ENCODE results near the gene GALNT9.
"Not testable (repeated sequence)": the region's sequence is repeated elsewhere in the genome, so short reads cannot be mapped to it uniquely, and the experiment has no call there.

Gene GALNT9

GRCh38 chr12:132329036-132329719 lies at the start of gene GALNT9:
Gene GALNT9 (minus strand): TSS chr12:132329589. CDS start chr12:132329203, 386 bp downstream.
- DNase-seq = no peak

- DNase-seq = not testable (repeated sequence)
Observed at GRCh38 chr12:132379057-132379456, 49.7 kb upstream of the GALNT9 start.

- DNase-seq = no peak
Observed at GRCh38 chr12:132377147-132377546, 47.8 kb upstream of the GALNT9 start.

- no peak for DNase-seq
Observed at GRCh38 chr12:132376464-132376830, 47.1 kb upstream of the GALNT9 start.

GRCh38 chr12:132375747-132376463 lies 46.5 kb upstream of the GALNT9 start:
- no peak for DNase-seq

GRCh38 chr12:132374612-132375445 lies 45.4 kb upstream of the GALNT9 start:
- DNase-seq = no peak

GRCh38 chr12:132373901-132374611 lies 44.7 kb upstream of the GALNT9 start:
- no peak for DNase-seq

- no peak for DNase-seq
Observed at GRCh38 chr12:132367852-132368251, 38.5 kb upstream of the GALNT9 start.

GRCh38 chr12:132367071-132367851 lies 37.9 kb upstream of the GALNT9 start:
- DNase-seq = no peak

- DNase-seq = no peak
Observed at GRCh38 chr12:132366341-132366861, 37.0 kb upstream of the GALNT9 start.

GRCh38 chr12:132365226-132365625 lies 35.8 kb upstream of the GALNT9 start:
- DNase-seq = no peak

GRCh38 chr12:132364348-132364902 lies 35.0 kb upstream of the GALNT9 start:
- no peak for DNase-seq

- DNase-seq = no peak
Observed at GRCh38 chr12:132363661-132364347, 34.4 kb upstream of the GALNT9 start.

- DNase-seq = no peak
Observed at GRCh38 chr12:132362996-132363660, 33.7 kb upstream of the GALNT9 start.

- DNase-seq = no peak
Observed at GRCh38 chr12:132360906-132361777, 31.8 kb upstream of the GALNT9 start.

- DNase-seq = no peak
Observed at GRCh38 chr12:132360410-132360809, 31.0 kb upstream of the GALNT9 start.

GRCh38 chr12:132359971-132360370 lies 30.6 kb upstream of the GALNT9 start:
- no peak for DNase-seq

GRCh38 chr12:132359551-132359950 lies 30.2 kb upstream of the GALNT9 start:
- no peak for DNase-seq
